ENCODE results near the gene CROCC2. TPM values are rescaled to one million over a fixed set of nuclear protein-coding genes. Genes with fewer than 3 reads are reported as not detected.

The CROCC2 gene
- polyA plus RNA-seq, 1 donor (not counting 4 experiments of a cell fraction or from before 2014, with no cell fraction given): not detected

DNA sequence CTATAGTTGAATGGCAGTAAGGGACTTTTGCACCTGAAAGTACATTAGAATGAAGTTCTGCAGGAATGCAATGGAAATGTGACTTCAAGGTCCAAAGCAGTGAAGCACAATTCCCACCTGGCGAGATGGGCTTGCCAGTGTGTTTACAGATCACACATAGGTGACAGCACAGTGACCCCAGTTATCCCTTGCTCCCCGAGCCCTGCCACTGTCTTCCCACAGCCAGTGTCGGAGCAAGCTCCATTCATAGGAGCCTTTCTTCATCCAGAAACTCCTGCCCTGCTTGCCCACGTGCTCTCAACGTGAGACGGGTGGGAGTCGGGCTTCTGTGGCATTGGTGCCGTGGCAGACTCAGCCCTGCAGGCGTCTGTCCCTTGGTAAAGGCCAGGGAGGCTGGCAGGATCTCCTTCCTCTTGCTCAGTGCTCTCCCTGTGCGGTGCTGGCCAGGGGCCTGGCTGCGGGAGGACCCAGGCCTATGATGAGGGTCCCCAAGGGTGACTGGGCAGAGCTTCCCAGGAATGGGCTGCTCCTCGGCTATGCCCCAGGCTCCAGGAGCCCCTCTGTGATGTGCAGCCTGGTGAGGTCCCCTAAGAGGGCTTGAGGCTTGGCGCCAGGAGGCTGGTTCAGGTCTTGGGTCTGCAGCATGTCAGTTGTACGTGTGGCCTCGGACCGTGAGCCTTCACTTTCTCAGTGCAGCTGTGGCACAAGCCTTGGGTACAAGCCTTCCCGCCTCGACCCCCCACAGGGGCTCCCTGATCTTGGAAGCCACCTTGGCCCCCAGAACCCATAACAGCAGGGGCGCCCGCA is 132.4 kb downstream of the CROCC2 start:
- no peak overlapping the region for H3K4me3 ChIP-seq (ENCODE audit: control insufficient read depth in 2 of 3, extremely low read depth in 1 of 3, insufficient read depth in 2 of 3, low read depth in 1 of 3, low read length in 3 of 3)
- peaks cover 8% of the 10 kb centered on the region for H3K4me1 ChIP-seq (ENCODE audit: control insufficient read depth, extremely low read depth, insufficient read depth, low read length)
- dilution Hi-C loops (cut with MboI; ENCODE audit: extremely low pct_ligation_motif_present, low sequenced_read_pairs): no loop called here
- FAIRE-seq (no peak), DNase-seq (ENCODE audit: low read depth, low spot score) (no peak)
- no peak overlapping the region for H3K9ac ChIP-seq (ENCODE audit: control insufficient read depth, extremely low read depth, insufficient read depth, low read length)
- H3K79me2 ChIP-seq (ENCODE audit: control insufficient read depth, insufficient read depth, low read length): no peaks in the 10 kb centered on the region
- TF ChIP-seq, protein P1, sequence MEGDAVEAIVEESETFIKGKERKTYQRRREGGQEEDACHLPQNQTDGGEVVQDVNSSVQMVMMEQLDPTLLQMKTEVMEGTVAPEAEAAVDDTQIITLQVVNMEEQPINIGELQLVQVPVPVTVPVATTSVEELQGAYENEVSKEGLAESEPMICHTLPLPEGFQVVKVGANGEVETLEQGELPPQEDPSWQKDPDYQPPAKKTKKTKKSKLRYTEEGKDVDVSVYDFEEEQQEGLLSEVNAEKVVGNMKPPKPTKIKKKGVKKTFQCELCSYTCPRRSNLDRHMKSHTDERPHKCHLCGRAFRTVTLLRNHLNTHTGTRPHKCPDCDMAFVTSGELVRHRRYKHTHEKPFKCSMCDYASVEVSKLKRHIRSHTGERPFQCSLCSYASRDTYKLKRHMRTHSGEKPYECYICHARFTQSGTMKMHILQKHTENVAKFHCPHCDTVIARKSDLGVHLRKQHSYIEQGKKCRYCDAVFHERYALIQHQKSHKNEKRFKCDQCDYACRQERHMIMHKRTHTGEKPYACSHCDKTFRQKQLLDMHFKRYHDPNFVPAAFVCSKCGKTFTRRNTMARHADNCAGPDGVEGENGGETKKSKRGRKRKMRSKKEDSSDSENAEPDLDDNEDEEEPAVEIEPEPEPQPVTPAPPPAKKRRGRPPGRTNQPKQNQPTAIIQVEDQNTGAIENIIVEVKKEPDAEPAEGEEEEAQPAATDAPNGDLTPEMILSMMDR (optimal IDR thresholded peaks at IDR 0.05 in 1 of 3, IDR thresholded peaks at IDR 0.05 in 1 of 3, conservative IDR thresholded peaks at IDR 0.05 in 1 of 3; ENCODE audit: extremely low read depth in 1 of 3, insufficient read depth in 2 of 3, low read length in 3 of 3): no peak
- no peak for TF ChIP-seq EZH2 (IDR thresholded peaks at IDR 0.05; ENCODE audit: low read length)
- no peak overlapping the region for H2AFZ ChIP-seq (ENCODE audit: control insufficient read depth, low read length)
- no peak overlapping the region for H3K4me2 ChIP-seq (ENCODE audit: control insufficient read depth, extremely low read depth, insufficient read depth, low read depth, low read length)
- no peaks in the 10 kb centered on the region for H3K9me3 ChIP-seq (ENCODE audit: control insufficient read depth, low read depth, low read length)
- no peaks in the 10 kb centered on the region for H3K9me1 ChIP-seq (ENCODE audit: control insufficient read depth, extremely low read depth, insufficient read depth, low read length)
- H3K27me3 ChIP-seq (ENCODE audit: control insufficient read depth, extremely low read depth, insufficient read depth, low read length): peaks cover 38% of the 10 kb centered on the region
- H3K36me3 ChIP-seq (ENCODE audit: control insufficient read depth in 2 of 2, extremely low read depth in 1 of 2, insufficient read depth in 2 of 2, low read length in 2 of 2): no peaks in the 10 kb centered on the region
- no peaks in the 10 kb centered on the region for H4K20me1 ChIP-seq (ENCODE audit: control insufficient read depth, extremely low read depth, insufficient read depth, low read length)
- H3K27ac ChIP-seq (ENCODE audit: control insufficient read depth, insufficient read depth, low read length): no peak overlapping the region

DNA sequence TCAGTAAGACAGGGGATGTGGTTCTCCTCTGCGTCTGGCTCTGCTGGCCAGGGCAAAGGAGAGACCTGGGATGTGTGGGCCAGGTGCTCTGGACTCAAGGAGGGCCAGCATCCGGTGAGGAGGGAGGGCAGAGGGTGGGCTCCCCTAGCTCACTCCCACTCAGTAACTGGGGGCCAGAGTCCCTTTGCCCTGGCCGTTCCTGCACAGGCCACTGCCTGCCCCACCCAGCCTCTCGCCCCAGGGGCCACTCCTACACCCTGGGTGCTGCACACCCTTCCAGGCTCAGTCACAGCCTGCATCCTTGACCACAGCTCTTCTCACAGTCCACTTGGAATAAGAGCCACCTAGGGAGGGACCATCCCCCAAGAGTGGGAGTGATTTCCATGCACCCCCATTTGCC is 133.3 kb downstream of the CROCC2 start:
- Histone ChIP-seq H3K9me1 (ENCODE audit: control insufficient read depth, extremely low read depth, insufficient read depth, low read length) (no peaks in the 10 kb centered on the region), H3K79me2 (ENCODE audit: control insufficient read depth, insufficient read depth, low read length) (no peaks in the 10 kb centered on the region), H2AFZ (ENCODE audit: control insufficient read depth, low read length) (no peak overlapping the region), H3K27me3 (ENCODE audit: control insufficient read depth, extremely low read depth, insufficient read depth, low read length) (peaks cover 37% of the 10 kb centered on the region), H3K4me3 (ENCODE audit: control insufficient read depth in 2 of 3, extremely low read depth in 1 of 3, insufficient read depth in 2 of 3, low read depth in 1 of 3, low read length in 3 of 3) (no peak overlapping the region), H3K4me2 (ENCODE audit: control insufficient read depth, extremely low read depth, insufficient read depth, low read depth, low read length) (no peak overlapping the region), H3K36me3 (ENCODE audit: control insufficient read depth in 2 of 2, extremely low read depth in 1 of 2, insufficient read depth in 2 of 2, low read length in 2 of 2) (no peaks in the 10 kb centered on the region), H3K9me3 (ENCODE audit: control insufficient read depth, low read depth, low read length) (no peaks in the 10 kb centered on the region), H4K20me1 (ENCODE audit: control insufficient read depth, extremely low read depth, insufficient read depth, low read length) (no peaks in the 10 kb centered on the region), H3K9ac (ENCODE audit: control insufficient read depth, extremely low read depth, insufficient read depth, low read length) (no peak overlapping the region), H3K27ac (ENCODE audit: control insufficient read depth, insufficient read depth, low read length) (no peak overlapping the region), H3K4me1 (ENCODE audit: control insufficient read depth, extremely low read depth, insufficient read depth, low read length) (peaks cover 8% of the 10 kb centered on the region)
- FAIRE-seq: no peak
- no peak for DNase-seq (ENCODE audit: low read depth, low spot score)
- TF ChIP-seq, protein P1 (optimal IDR thresholded peaks at IDR 0.05 in 1 of 3, IDR thresholded peaks at IDR 0.05 in 1 of 3, conservative IDR thresholded peaks at IDR 0.05 in 1 of 3; ENCODE audit: extremely low read depth in 1 of 3, insufficient read depth in 2 of 3, low read length in 3 of 3): no peak
- no peak for TF ChIP-seq EZH2 (IDR thresholded peaks at IDR 0.05; ENCODE audit: low read length)
- dilution Hi-C loops (cut with MboI; ENCODE audit: extremely low pct_ligation_motif_present, low sequenced_read_pairs): no loop called here

Data from keratinocyte (primary cell).